ENCODE measurements around the gene RNF17.

Gene RNF17

GRCh38 chr13:24890256-24890655 is 126.3 kb downstream of the RNF17 start:
- no peak for TF ChIP-seq EP300 (IDR thresholded peaks at IDR 0.05; ENCODE audit: borderline replicate concordance)
- TF ChIP-seq CEBPB (IDR thresholded peaks at IDR 0.05), result no peak
- no peak for TF ChIP-seq TCF12 (IDR thresholded peaks at IDR 0.05; ENCODE audit: low read depth)
- TF ChIP-seq TEAD4 (IDR thresholded peaks at IDR 0.05), result no peak
- TF ChIP-seq MAX (IDR thresholded peaks at IDR 0.05), result no peak
- no peak for TF ChIP-seq ZBTB7A (IDR thresholded peaks at IDR 0.05; ENCODE audit: low read depth)
- TF ChIP-seq REST (IDR thresholded peaks at IDR 0.05; ENCODE audit: low read depth), result no peak
- TF ChIP-seq TAF1 (IDR thresholded peaks at IDR 0.05; ENCODE audit: low read depth), result no peak
- TF ChIP-seq NFIC (IDR thresholded peaks at IDR 0.05), result no peak
- no peak for TF ChIP-seq CREB1 (IDR thresholded peaks at IDR 0.05; ENCODE audit: low read depth)

- no peak for TF ChIP-seq EP300 (IDR thresholded peaks at IDR 0.05; ENCODE audit: borderline replicate concordance)
Measured at GRCh38 chr13:24891476-24892108, 127.6 kb downstream of the RNF17 start.

GRCh38 chr13:24892829-24893228 is 128.9 kb downstream of the RNF17 start:
- no peak for TF ChIP-seq REST (IDR thresholded peaks at IDR 0.05; ENCODE audit: low read depth)
- no peak for TF ChIP-seq NFIC (IDR thresholded peaks at IDR 0.05)
- TF ChIP-seq RAD21 (IDR thresholded peaks at IDR 0.05; ENCODE audit: low read depth), result no peak
- no peak for TF ChIP-seq EGR1 (IDR thresholded peaks at IDR 0.05)
- no peak for TF ChIP-seq TAF1 (IDR thresholded peaks at IDR 0.05; ENCODE audit: low read depth)
- TF ChIP-seq EP300 (IDR thresholded peaks at IDR 0.05; ENCODE audit: borderline replicate concordance), result no peak
- TF ChIP-seq CEBPB (IDR thresholded peaks at IDR 0.05), result no peak
- no peak for TF ChIP-seq USF1 (IDR thresholded peaks at IDR 0.05)
- no peak for TF ChIP-seq CREB1 (IDR thresholded peaks at IDR 0.05; ENCODE audit: low read depth)
- TF ChIP-seq MAX (IDR thresholded peaks at IDR 0.05), result no peak
- TF ChIP-seq TCF12 (IDR thresholded peaks at IDR 0.05; ENCODE audit: low read depth), result no peak
- no peak for TF ChIP-seq FOXM1 (IDR thresholded peaks at IDR 0.05; ENCODE audit: borderline replicate concordance, low read depth)
- TF ChIP-seq YY1 (IDR thresholded peaks at IDR 0.05; ENCODE audit: low read depth), result no peak
- no peak for TF ChIP-seq ZBTB7A (IDR thresholded peaks at IDR 0.05; ENCODE audit: low read depth)
- no peak for TF ChIP-seq TEAD4 (IDR thresholded peaks at IDR 0.05)

- TF ChIP-seq NFIC (IDR thresholded peaks at IDR 0.05) (peak; percentile 69), EP300 (IDR thresholded peaks at IDR 0.05; ENCODE audit: borderline replicate concordance) (no peak)
Measured at GRCh38 chr13:24893863-24894262, 129.9 kb downstream of the RNF17 start.

- no peak for TF ChIP-seq USF1 (IDR thresholded peaks at IDR 0.05)
- no peak for TF ChIP-seq ZBTB7A (IDR thresholded peaks at IDR 0.05; ENCODE audit: low read depth)
- no peak for TF ChIP-seq TAF1 (IDR thresholded peaks at IDR 0.05; ENCODE audit: low read depth)
- no peak for TF ChIP-seq EGR1 (IDR thresholded peaks at IDR 0.05)
- no peak for TF ChIP-seq REST (IDR thresholded peaks at IDR 0.05; ENCODE audit: low read depth)
- no peak for TF ChIP-seq EP300 (IDR thresholded peaks at IDR 0.05; ENCODE audit: borderline replicate concordance)
- no peak for TF ChIP-seq FOXM1 (IDR thresholded peaks at IDR 0.05; ENCODE audit: borderline replicate concordance, low read depth)
- no peak for TF ChIP-seq TCF12 (IDR thresholded peaks at IDR 0.05; ENCODE audit: low read depth)
- no peak for TF ChIP-seq CREB1 (IDR thresholded peaks at IDR 0.05; ENCODE audit: low read depth)
- TF ChIP-seq NFIC (IDR thresholded peaks at IDR 0.05), result no peak
- no peak for TF ChIP-seq TEAD4 (IDR thresholded peaks at IDR 0.05)
- no peak for TF ChIP-seq MAX (IDR thresholded peaks at IDR 0.05)
- TF ChIP-seq RAD21 (IDR thresholded peaks at IDR 0.05; ENCODE audit: low read depth), result no peak
- TF ChIP-seq CEBPB (IDR thresholded peaks at IDR 0.05), result no peak
- no peak for TF ChIP-seq YY1 (IDR thresholded peaks at IDR 0.05; ENCODE audit: low read depth)
Measured at GRCh38 chr13:24894277-24894971, 130.5 kb downstream of the RNF17 start.

Measured in Ishikawa (cell line).